ENCODE measurements around the gene DDA1. TPM values are rescaled to one million over a fixed set of nuclear protein-coding genes. Genes with fewer than 3 reads are reported as not detected.

DDA1 gene
- total and polyA plus RNA-seq, 10 of the 15 experiments (the other 5 are each of a cell fraction or from before 2014, with no cell fraction given) = 0.76 to 71.0 (median 39.4) TPM

- intact Hi-C loops (cut with micrococcal nuclease; ENCODE audit: unreplicated experiment) (loop anchor here (1.0 kb wide), 1 partner anchor 25 kb away; the partner anchor contains the start of gene DDA1), in situ Hi-C loops (cut with MboI) (no loop called here)
- RAD21 ChIA-PET (ENCODE audit: unreplicated experiment) = interaction anchor here (1.3 to 2.7 kb wide), 3 partner anchors 25 to 268 kb away, joined by 3 to 9 read pairs (median 8); partner anchors contain the start of gene DDA1
- POLR2A ChIA-PET = interaction anchor here (0.5 to 4.4 kb wide), 7 partner anchors 24 to 671 kb away, joined by 3 to 24 read pairs (median 7); partner anchors contain the start of genes BST2, DDA1 and MVB12A
- WGBS (ENCODE audit: insufficient coverage, insufficient replicate concordance, low lambda C conversion rate, missing lambda C conversion rate) = 32% methylated on average over 52 of the region's 52 CpGs
- CTCF ChIA-PET = interaction anchor here (0.6 to 2.1 kb wide), 6 partner anchors 12 to 51 kb away, joined by 3 to 7 read pairs (median 4); partner anchors contain the start of gene DDA1
- ATAC-seq (peak; percentile 45), FAIRE-seq (peak; percentile 31), DNase-seq (ENCODE audit: low read depth, low spot score) (peak; percentile 16)
- Histone ChIP-seq H3K4me1 (ENCODE audit: control insufficient read depth, insufficient read depth, low read length) (peaks cover 20% of the 10 kb centered on the region), H3K4me3 (peak overlapping the region; percentile 80), H3K27ac (ENCODE audit: control insufficient read depth, insufficient read depth) (peak overlapping the region; percentile 52; the same call in 1 of the 2 replicates), H3K9me3 (replicated peaks; ENCODE audit: control insufficient read depth, insufficient read depth, low read length) (no peaks in the 10 kb centered on the region; the same call in 2 of the 3 replicates), H3K36me3 (ENCODE audit: control insufficient read depth in 2 of 2, insufficient read depth in 2 of 2, low read length in 1 of 2) (no peaks in the 10 kb centered on the region; a peak in 1 of 4 replicates), H3K4me2 (ENCODE audit: control insufficient read depth, insufficient read depth) (peak overlapping the region; percentile 83), H4K20me1 (ENCODE audit: control insufficient read depth, insufficient read depth) (no peaks in the 10 kb centered on the region), H3K27me3 (replicated peaks in 1 of 2; ENCODE audit: control insufficient read depth in 2 of 2, insufficient read depth in 2 of 2, low read length in 1 of 2) (no peaks in the 10 kb centered on the region; a peak in 2 of 4 replicates), H3K9ac (ENCODE audit: control insufficient read depth, insufficient read depth, low read length) (peak overlapping the region; percentile 60; the same call in 1 of the 2 replicates), H3K79me2 (ENCODE audit: control insufficient read depth, insufficient read depth, low read length) (peaks cover 6% of the 10 kb centered on the region), H2AFZ (ENCODE audit: control insufficient read depth, low read depth, low read length) (peak overlapping the region; percentile 77)
- BruUV-seq (replicated peaks) = no TSS peak
- SMC1A ChIA-PET (ENCODE audit: uncharacterized antibody, unreplicated experiment) = interaction anchor here (1.1 to 1.7 kb wide), 3 partner anchors 25 to 67 kb away, joined by 3 to 8 read pairs (median 6); partner anchors contain the start of genes BABAM1, DDA1 and MRPL34
- TF ChIP-seq ZNF687 (IDR thresholded peaks at IDR 0.05) (no peak), TBL1XR1 (IDR thresholded peaks at IDR 0.05; ENCODE audit: low read depth, low read length) (no peak), RUNX3 (IDR thresholded peaks at IDR 0.05; ENCODE audit: low read length) (peak; percentile 97), CREM (IDR thresholded peaks at IDR 0.05; ENCODE audit: low read depth) (peak; percentile 27; the same call in 1 of the 2 replicates), ZBTB40 (IDR thresholded peaks at IDR 0.05; ENCODE audit: borderline replicate concordance) (no peak), ATF3 (IDR thresholded peaks at IDR 0.05; ENCODE audit: borderline replicate concordance, extremely low read depth, low read depth, low read length) (no peak), NR2C2 (IDR thresholded peaks at IDR 0.05; ENCODE audit: borderline replicate concordance, control insufficient read depth, insufficient read length, low read depth) (no peak), ASH2L (IDR thresholded peaks at IDR 0.05; ENCODE audit: borderline replicate concordance, low read depth) (no peak), ZNF24 (IDR thresholded peaks at IDR 0.05) (no peak), ZNF384 (IDR thresholded peaks at IDR 0.05; ENCODE audit: borderline replicate concordance, low read depth, low read length) (no peak), KAT2A (conservative IDR thresholded peaks at IDR 0.05; ENCODE audit: control insufficient read depth, low read depth, low read length) (no peak), MTA3 (IDR thresholded peaks at IDR 0.05; ENCODE audit: borderline replicate concordance, low read length) (no peak), ZSCAN29 (IDR thresholded peaks at IDR 0.05) (no peak), SMC3 (IDR thresholded peaks at IDR 0.05; ENCODE audit: borderline replicate concordance, low read length) (no peak)
These were observed 24.4 kb downstream of the DDA1 start for GRCh38 chr19:17333611-17334413.

Data from GM12878 (cell line).